Panc1 (cell line): Measurements from ENCODE around the gene GREB1L. TPM values are rescaled to one million over a fixed set of nuclear protein-coding genes. Genes with fewer than 3 reads are reported as not detected.

ENCODE experiments used
- ATAC-seq: fragments of 200-7000 bp; cut with Tn5 transposase; 2 replicates; pipeline ENCODE4 v1.9.1; 2020; ENCODE audit warnings: mild to moderate bottlenecking, moderate library complexity
- BruUV-seq: library from RNA; stranded (reverse); fragments of 400-500 nt; replicated peaks from 2 replicates; lab custom pipeline; 2021; lab: Mats Ljungman, UMichigan
- CTCF ChIA-PET: fragments of 300-600 bp; sonication (Branson Sonifier 250); formaldehyde crosslinking; loops from one replicate; lab custom pipeline; 2022; ENCODE audit warnings: antibody characterized with exemption; lab: Charles Lee
- POLR2A ChIA-PET: fragments of 300-600 bp; sonication (Branson Sonifier 250); formaldehyde crosslinking; loops from one replicate; lab custom pipeline; 2022; ENCODE audit warnings: antibody characterized with exemption; lab: Charles Lee
- DNase-seq: peaks from one replicate; pipeline ENCODE4 v3.0.0-alpha.2; 2010; ENCODE audit warnings: low read depth, low spot score
- H3K27ac ChIP-seq: 2 replicates; pipeline ENCODE4 v1.5.1; 2011; ENCODE audit warnings: mild to moderate bottlenecking, low read length, inconsistent platforms
- H3K27me3 ChIP-seq: fragments of 200-500 bp; sonication (Bioruptor generic); 2 replicates; pipeline ENCODE4 v1.6.0; 2014; ENCODE audit warnings: low read length, inconsistent platforms; ENCODE audit not compliant: control insufficient read depth, insufficient read depth
- H3K36me3 ChIP-seq: fragments of 200-500 bp; sonication (Bioruptor generic); 2 replicates; pipeline ENCODE4 v1.5.1; 2014; ENCODE audit warnings: inconsistent platforms, mild to moderate bottlenecking, low read length, moderate library complexity; ENCODE audit not compliant: control insufficient read depth, insufficient read depth
- H3K4me1 ChIP-seq: 2 replicates; pipeline ENCODE4 v1.5.1; 2011; ENCODE audit warnings: inconsistent platforms, mild to moderate bottlenecking, low read length, moderate library complexity; ENCODE audit not compliant: control insufficient read depth, insufficient read depth
- H3K4me3 ChIP-seq, 2 experiments: 2 replicates each; pipeline ENCODE4 v1.5.1; 2011 to 2012; ENCODE audit warnings: low read depth in 2 of 2, low read length in 2 of 2, mild to moderate bottlenecking in 2 of 2, inconsistent platforms in 1 of 2, moderate library complexity in 1 of 2
- H3K9me3 ChIP-seq: fragments of 200-500 bp; sonication (Bioruptor generic); 2 replicates; pipeline ENCODE4 v1.5.1; 2014; ENCODE audit warnings: low read depth, mild to moderate bottlenecking, inconsistent platforms, low read length, moderate library complexity; ENCODE audit not compliant: control insufficient read depth, insufficient read depth
- POLR2AphosphoS5 ChIP-seq: IDR thresholded peaks from 2 replicates; pipeline ENCODE4 v1.6.1; 2012; ENCODE audit warnings: mild to moderate bottlenecking, low read depth, low read length, moderate library complexity
- REST ChIP-seq, 2 experiments: IDR thresholded peaks; 2 replicates each; pipeline ENCODE4 v1.6.1; 2011 to 2012; ENCODE audit warnings: low read depth in 2 of 2, control low read depth in 1 of 2, low read length in 1 of 2, mild to moderate bottlenecking in 1 of 2, moderate library complexity in 1 of 2; ENCODE audit not compliant: insufficient read depth in 1 of 2
- SIN3A ChIP-seq: IDR thresholded peaks from 2 replicates; pipeline ENCODE4 v1.6.1; 2012; ENCODE audit warnings: low read depth, mild to moderate bottlenecking, low read length, moderate library complexity, borderline replicate concordance; ENCODE audit not compliant: insufficient read depth
- TCF7L2 ChIP-seq: IDR thresholded peaks from 2 replicates; pipeline ENCODE4 v1.6.1; 2011; ENCODE audit warnings: mild to moderate bottlenecking, low read depth, low read length, inconsistent platforms
- in situ Hi-C: cut with HindIII; loops from 2 replicates; pipeline ENCODE4 v1.10.0; 2016; ENCODE audit warnings: low sequenced_read_pairs, low pct_unique_long_range_greater_than_20kb
- intact Hi-C: fragments of 100-400 bp; cut with micrococcal nuclease; formaldehyde crosslinking; loops from one replicate; pipeline ENCODE4 v1.10.0; 2022; ENCODE audit not compliant: unreplicated experiment
- total RNA-seq: library from RNA; stranded (reverse); gene quantifications from one replicate; pipeline ENCODE4 v1.2.1, GENCODE V29; 2021; ENCODE audit not compliant: unreplicated experiment
- TF ChIP-seq, protein P1 (sequence below): fragments of 450-650 bp; IDR thresholded peaks from 2 replicates; pipeline ENCODE4 v1.5.1; 2017; ENCODE audit warnings: mild to moderate bottlenecking

The GREB1L gene
- total RNA-seq, 1 experiment from 2014 or later = 11.0 TPM

DNA sequence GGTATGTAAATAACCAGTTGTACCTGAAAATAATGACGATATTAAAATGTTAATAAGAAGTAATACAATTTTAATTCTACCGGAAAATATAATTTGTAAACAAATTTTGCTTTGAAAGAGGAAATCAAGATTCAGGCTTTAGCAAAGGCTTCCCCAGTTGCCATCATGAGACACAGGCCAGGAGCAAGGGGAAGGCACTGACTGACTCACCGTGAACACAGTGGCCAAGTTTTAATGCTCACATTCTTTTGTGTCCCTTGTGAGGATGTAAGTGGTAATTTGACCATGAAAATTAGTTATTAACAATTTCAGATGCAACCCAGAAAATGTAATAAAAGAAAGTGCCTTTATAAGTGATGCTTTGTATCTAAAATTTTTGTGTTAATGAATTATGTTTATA, 164.1 kb downstream of the GREB1L start:
- intact Hi-C loops = no loop called here
- H3K27ac ChIP-seq = no peak overlapping the region
- ATAC-seq (no peak), DNase-seq (no peak)
- no peaks in the 10 kb centered on the region for H3K27me3 ChIP-seq
- no peaks in the 10 kb centered on the region for H3K9me3 ChIP-seq
- H3K4me3 ChIP-seq = no peak overlapping the region
- POLR2A ChIA-PET = no interaction called here
- CTCF ChIA-PET = no interaction called here
- no peaks in the 10 kb centered on the region for H3K36me3 ChIP-seq
- H3K4me1 ChIP-seq = no peaks in the 10 kb centered on the region
- BruUV-seq = no TSS peak
- in situ Hi-C loops = no loop called here
- TF ChIP-seq, protein P1, sequence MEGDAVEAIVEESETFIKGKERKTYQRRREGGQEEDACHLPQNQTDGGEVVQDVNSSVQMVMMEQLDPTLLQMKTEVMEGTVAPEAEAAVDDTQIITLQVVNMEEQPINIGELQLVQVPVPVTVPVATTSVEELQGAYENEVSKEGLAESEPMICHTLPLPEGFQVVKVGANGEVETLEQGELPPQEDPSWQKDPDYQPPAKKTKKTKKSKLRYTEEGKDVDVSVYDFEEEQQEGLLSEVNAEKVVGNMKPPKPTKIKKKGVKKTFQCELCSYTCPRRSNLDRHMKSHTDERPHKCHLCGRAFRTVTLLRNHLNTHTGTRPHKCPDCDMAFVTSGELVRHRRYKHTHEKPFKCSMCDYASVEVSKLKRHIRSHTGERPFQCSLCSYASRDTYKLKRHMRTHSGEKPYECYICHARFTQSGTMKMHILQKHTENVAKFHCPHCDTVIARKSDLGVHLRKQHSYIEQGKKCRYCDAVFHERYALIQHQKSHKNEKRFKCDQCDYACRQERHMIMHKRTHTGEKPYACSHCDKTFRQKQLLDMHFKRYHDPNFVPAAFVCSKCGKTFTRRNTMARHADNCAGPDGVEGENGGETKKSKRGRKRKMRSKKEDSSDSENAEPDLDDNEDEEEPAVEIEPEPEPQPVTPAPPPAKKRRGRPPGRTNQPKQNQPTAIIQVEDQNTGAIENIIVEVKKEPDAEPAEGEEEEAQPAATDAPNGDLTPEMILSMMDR = no peak
- TF ChIP-seq SIN3A = no peak
- TF ChIP-seq REST (IDR thresholded peaks at IDR 0.05; ENCODE audit: insufficient read depth in 1 of 2, low read depth in 2 of 2, low read length in 1 of 2) = no peak
- TF ChIP-seq TCF7L2 = no peak
- TF ChIP-seq POLR2AphosphoS5 = no peak

- Histone ChIP-seq H3K27me3 (no peaks in the 10 kb centered on the region), H3K9me3 (no peaks in the 10 kb centered on the region), H3K4me1 (no peaks in the 10 kb centered on the region), H3K27ac (no peak overlapping the region), H3K4me3 (no peak overlapping the region), H3K36me3 (no peaks in the 10 kb centered on the region)
- no peak for ATAC-seq
- POLR2A ChIA-PET = no interaction called here
- DNase-seq = no peak
- CTCF ChIA-PET = no interaction called here
- in situ Hi-C loops = no loop called here
- BruUV-seq = no TSS peak
- intact Hi-C loops = no loop called here
- TF ChIP-seq SIN3A (no peak), REST (IDR thresholded peaks at IDR 0.05; ENCODE audit: insufficient read depth in 1 of 2, low read depth in 2 of 2, low read length in 1 of 2) (no peak), POLR2AphosphoS5 (no peak), TCF7L2 (no peak)
- TF ChIP-seq, protein P1 = no peak
These were observed 166.6 kb downstream of the GREB1L start for GRCh38 chr18:21408681-21409080.
